GM19468 (cell line): Measurements from ENCODE around the gene BAAT.

Experiments used
- ATAC-seq: cut with Tn5 transposase; IDR thresholded peaks from one replicate; pipeline ENCODE4 v1.9.1; 2021; ENCODE audit warnings: mild to moderate bottlenecking, moderate library complexity, moderate number of reproducible peaks; ENCODE audit not compliant: unreplicated experiment; ENCODE audit errors: extremely low read depth

The BAAT gene

GRCh38 chr9:101398930-101399642 is 14.3 kb upstream of the BAAT start:
- ATAC-seq, result no peak

- peak; percentile 99 for ATAC-seq
Observed at GRCh38 chr9:101398068-101398929, 13.5 kb upstream of the BAAT start, which contains the start of the genes MRPL50 and ZNF189. MRPL50 (minus strand) TSS chr9:101398618; CDS start chr9:101398592, 26 bp downstream. ZNF189 (plus strand) TSS chr9:101398851; CDS start chr9:101399157, 306 bp downstream.

GRCh38 chr9:101397746-101398067 is 12.9 kb upstream of the BAAT start:
- ATAC-seq, result no peak

GRCh38 chr9:101394687-101395086 is 9.9 kb upstream of the BAAT start:
- ATAC-seq, result no peak

GRCh38 chr9:101393135-101393534 is 8.3 kb upstream of the BAAT start:
- no peak for ATAC-seq

GRCh38 chr9:101388507-101388993 is 3.7 kb upstream of the BAAT start:
- no peak for ATAC-seq

GRCh38 chr9:101387871-101388506 is 3.2 kb upstream of the BAAT start:
- no peak for ATAC-seq

GRCh38 chr9:101383361-101383760 is 1.4 kb downstream of the BAAT start:
- ATAC-seq, result no peak

GRCh38 chr9:101381833-101382342 is 2.9 kb downstream of the BAAT start:
- ATAC-seq, result no peak

GRCh38 chr9:101381118-101381517 is 3.7 kb downstream of the BAAT start:
- no peak for ATAC-seq

- ATAC-seq, result no peak
Observed at GRCh38 chr9:101380295-101380694, 4.5 kb downstream of the BAAT start.

- ATAC-seq, result no peak
Observed at GRCh38 chr9:101376111-101376848, 8.5 kb downstream of the BAAT start.

- ATAC-seq, result no peak
Observed at GRCh38 chr9:101375546-101375945, 9.3 kb downstream of the BAAT start.

GRCh38 chr9:101372327-101373118 is 12.3 kb downstream of the BAAT start:
- ATAC-seq, result no peak

GRCh38 chr9:101371813-101372212 is 13.0 kb downstream of the BAAT start:
- no peak for ATAC-seq

- ATAC-seq, result no peak
Observed at GRCh38 chr9:101369884-101370531, 14.8 kb downstream of the BAAT start.

GRCh38 chr9:101369286-101369685 is 15.5 kb downstream of the BAAT start:
- no peak for ATAC-seq

GRCh38 chr9:101367323-101367722 is 17.5 kb downstream of the BAAT start:
- no peak for ATAC-seq
